H1 (cell line): Measurements from ENCODE around the gene TWIST2. TPM values are rescaled to one million over a fixed set of nuclear protein-coding genes. Genes with fewer than 3 reads are reported as not detected.

Experiments
- CTCF ChIA-PET: fragments of 300-600 bp; sonication (Branson Sonifier 250); formaldehyde crosslinking; loops from one replicate; lab custom pipeline; 2021; ENCODE audit not compliant: partially characterized antibody; lab: Charles Lee
- POLR2A ChIA-PET: fragments of 300-600 bp; sonication (Branson Sonifier 250); formaldehyde crosslinking; loops from one replicate; lab custom pipeline; 2021; ENCODE audit warnings: inconsistent platforms; ENCODE audit not compliant: partially characterized antibody; lab: Charles Lee
- DNase-seq, 2 experiments: peaks; one replicate each; pipeline versions ENCODE4 v3.0.0 to v3.0.0-alpha.2; 2010 to 2022; ENCODE audit warnings: low spot score in 2 of 2, low read depth in 1 of 2, mixed read lengths in 1 of 2
- FAIRE-seq: peaks from 2 replicates; lab custom pipeline; 2011; peaks lifted over from hg19 to GRCh38; lab: Jason Lieb, UNC
- H2AFZ ChIP-seq: 2 replicates; pipeline ENCODE4 v1.8.1; 2012; ENCODE audit warnings: low read length, inconsistent platforms
- H2AK5ac ChIP-seq: 2 replicates; pipeline ENCODE4 v1.6.1; 2013; ENCODE audit warnings: low read depth, low read length
- H2BK120ac ChIP-seq: replicated peaks from 2 replicates; pipeline ENCODE3; 2013; ENCODE audit warnings: low read depth, low read length, inconsistent platforms
- H2BK12ac ChIP-seq: 2 replicates; pipeline ENCODE4 v1.6.1; 2013; ENCODE audit warnings: low read depth, low read length
- H2BK15ac ChIP-seq: 2 replicates; pipeline ENCODE4 v1.6.1; 2013; ENCODE audit warnings: low read length
- H2BK20ac ChIP-seq: 2 replicates; pipeline ENCODE4 v1.6.1; 2013; ENCODE audit warnings: low read length
- H2BK5ac ChIP-seq: 2 replicates; pipeline ENCODE4 v1.6.1; 2013; ENCODE audit warnings: low read depth, low read length
- H3K14ac ChIP-seq: 2 replicates; pipeline ENCODE4 v1.6.1; 2013; ENCODE audit warnings: inconsistent platforms; ENCODE audit not compliant: insufficient read length
- H3K18ac ChIP-seq: 2 replicates; pipeline ENCODE4 v1.6.1; 2013; ENCODE audit warnings: low read length; ENCODE audit errors: extremely low read depth
- H3K23ac ChIP-seq: 2 replicates; pipeline ENCODE4 v1.6.1; 2013; ENCODE audit warnings: inconsistent platforms; ENCODE audit not compliant: insufficient read length
- H3K23me2 ChIP-seq: 2 replicates; pipeline ENCODE4 v1.6.1; 2013; ENCODE audit warnings: low read depth, low read length
- H3K27ac ChIP-seq: 2 replicates; pipeline ENCODE4 v1.6.1; 2011; ENCODE audit warnings: low read depth, low read length, inconsistent platforms
- H3K27me3 ChIP-seq, 4 experiments: replicated peaks in 1 of 4; 1 replicate in 1 of 4; 2 replicates in 3 of 4; pipeline versions ENCODE4 v1.6.1 to v1.8.1; 2011 to 2013; ENCODE audit warnings: low read length in 3 of 4, mild to moderate bottlenecking in 3 of 4, inconsistent platforms in 2 of 4, mixed read lengths in 2 of 4, moderate library complexity in 1 of 4; ENCODE audit not compliant: control insufficient read depth in 3 of 4, insufficient read depth in 3 of 4; ENCODE audit errors: extremely low read depth in 1 of 4
- H3K36me3 ChIP-seq, 4 experiments: 2 replicates each; pipeline versions ENCODE4 v1.6.1 to v1.8.1; 2011 to 2013; ENCODE audit warnings: mild to moderate bottlenecking in 4 of 4, low read length in 3 of 4, moderate library complexity in 2 of 4, control low read depth in 1 of 4, inconsistent platforms in 1 of 4; ENCODE audit not compliant: insufficient read depth in 4 of 4, control insufficient read depth in 2 of 4
- H3K4ac ChIP-seq: replicated peaks from 2 replicates; pipeline ENCODE3; 2013; ENCODE audit warnings: low read length, low read depth, mixed read lengths, inconsistent platforms; ENCODE audit not compliant: insufficient read length
- H3K4me1 ChIP-seq, 4 experiments: replicated peaks in 1 of 4; 1 replicate in 1 of 4; 2 replicates in 3 of 4; pipeline versions ENCODE4 v1.6.1 to v1.8.1; 2011 to 2013; ENCODE audit warnings: low read length in 3 of 4, inconsistent platforms in 2 of 4, mixed read lengths in 1 of 4; ENCODE audit not compliant: insufficient read depth in 4 of 4, control insufficient read depth in 3 of 4
- H3K4me2 ChIP-seq, 2 experiments: 2 replicates each; pipeline versions ENCODE4 v1.6.1 to v1.8.1; 2011 to 2013; ENCODE audit warnings: low read depth in 2 of 2, low read length in 2 of 2, control low read depth in 1 of 2, inconsistent platforms in 1 of 2, mild to moderate bottlenecking in 1 of 2; ENCODE audit not compliant: insufficient read depth in 1 of 2
- H3K4me3 ChIP-seq, 4 experiments: fragments of 200-600, 300-600 bp in 1 of 4; sonication (generic), shearing (Covaris generic), sonication (Bioruptor Twin) in 1 of 4; 2 replicates each; pipeline versions ENCODE4 v1.5.1 to v1.8.1; 2011 to 2016; ENCODE audit warnings: low read length in 4 of 4, low read depth in 3 of 4, control low read depth in 2 of 4, inconsistent platforms in 2 of 4, mild to moderate bottlenecking in 2 of 4, mixed read lengths in 1 of 4, moderate library complexity in 1 of 4; ENCODE audit not compliant: insufficient read depth in 2 of 4; ENCODE audit errors: extremely low read depth in 1 of 4
- H3K56ac ChIP-seq: replicated peaks from 2 replicates; pipeline ENCODE3; 2013; ENCODE audit warnings: low read depth, mild to moderate bottlenecking, mixed read lengths, low read length, inconsistent platforms; ENCODE audit not compliant: insufficient read length
- H3K79me1 ChIP-seq: 2 replicates; pipeline ENCODE4 v1.6.1; 2013; ENCODE audit warnings: low read depth, low read length, control low read depth
- H3K79me2 ChIP-seq, 2 experiments: 2 replicates each; pipeline versions ENCODE4 v1.6.1 to v1.8.1; 2012 to 2013; ENCODE audit warnings: low read length in 2 of 2, mild to moderate bottlenecking in 2 of 2, inconsistent platforms in 1 of 2; ENCODE audit not compliant: insufficient read depth in 2 of 2, control insufficient read depth in 1 of 2
- H3K9ac ChIP-seq, 4 experiments: replicated peaks in 1 of 4; 1 replicate in 1 of 4; 2 replicates in 3 of 4; pipeline versions ENCODE4 v1.6.1 to v1.8.1; 2011 to 2013; ENCODE audit warnings: low read depth in 3 of 4, low read length in 3 of 4, control low read depth in 2 of 4, mild to moderate bottlenecking in 2 of 4, moderate library complexity in 2 of 4, inconsistent platforms in 1 of 4; ENCODE audit errors: extremely low read depth in 1 of 4
- H3K9me3 ChIP-seq, 2 experiments: 2 replicates each; pipeline versions ENCODE4 v1.6.1 to v1.8.1; 2012 to 2013; ENCODE audit warnings: mild to moderate bottlenecking in 2 of 2, moderate library complexity in 2 of 2, control low read depth in 1 of 2, inconsistent platforms in 1 of 2, low read depth in 1 of 2, low read length in 1 of 2, mixed read lengths in 1 of 2; ENCODE audit not compliant: insufficient read depth in 2 of 2
- H4K20me1 ChIP-seq, 2 experiments: replicated peaks in 1 of 2; 2 replicates each; pipeline versions ENCODE3 to v1.8.1; 2011 to 2013; ENCODE audit warnings: inconsistent platforms in 2 of 2, low read length in 2 of 2, mild to moderate bottlenecking in 1 of 2; ENCODE audit not compliant: insufficient read depth in 2 of 2, control insufficient read depth in 1 of 2
- H4K5ac ChIP-seq: 2 replicates; pipeline ENCODE4 v1.6.1; 2013; ENCODE audit warnings: low read length, low read depth, mixed read lengths, inconsistent platforms; ENCODE audit not compliant: insufficient read length
- H4K8ac ChIP-seq: 2 replicates; pipeline ENCODE4 v1.8.0; 2013; ENCODE audit warnings: mild to moderate bottlenecking, moderate library complexity, low read length, inconsistent platforms; ENCODE audit not compliant: insufficient read depth; ENCODE audit errors: extremely low read depth
- H4K91ac ChIP-seq: replicated peaks from 2 replicates; pipeline ENCODE3; 2013; ENCODE audit warnings: low read length, mixed read lengths, inconsistent platforms; ENCODE audit not compliant: insufficient read length
- CBX5 ChIP-seq: fragments of 300-800, 300-1000 bp; sonication (generic); IDR thresholded peaks from 2 replicates; pipeline ENCODE4 v1.7.1; 2016; ENCODE audit warnings: antibody characterized with exemption, low read length, low read depth
- FOSL1 ChIP-seq: IDR thresholded peaks from 2 replicates; pipeline ENCODE4 v1.6.1; 2011; ENCODE audit warnings: mild to moderate bottlenecking, low read depth, low read length, moderate library complexity; ENCODE audit not compliant: insufficient read depth
- HDAC6 ChIP-seq: IDR thresholded peaks from one replicate; pipeline ENCODE4 v1.7.1; 2012; ENCODE audit warnings: low read depth, mild to moderate bottlenecking, inconsistent platforms, low read length, moderate library complexity
- NANOG ChIP-seq: IDR thresholded peaks from 2 replicates; pipeline ENCODE4 v1.6.1; 2011; ENCODE audit warnings: low read length, low read depth, mild to moderate bottlenecking, inconsistent platforms; ENCODE audit not compliant: insufficient read depth, poor library complexity, severe bottlenecking
- RBBP5 ChIP-seq: IDR thresholded peaks from 2 replicates; pipeline ENCODE4 v1.7.1; 2012; ENCODE audit warnings: low read depth, mild to moderate bottlenecking, inconsistent platforms, low read length, moderate library complexity, borderline replicate concordance
- RFX5 ChIP-seq: IDR thresholded peaks from 2 replicates; pipeline ENCODE4 v1.6.1; 2011; ENCODE audit warnings: low read depth, low read length, improper control_type of control experiment, borderline replicate concordance
- RNF2 ChIP-seq: fragments of 200-900, 300-1000 bp; sonication (generic); IDR thresholded peaks from 2 replicates; pipeline ENCODE4 v1.7.1; 2016; ENCODE audit warnings: borderline replicate concordance, low read depth, mild to moderate bottlenecking, antibody characterized with exemption, low read length; ENCODE audit not compliant: poor library complexity, severe bottlenecking; ENCODE audit errors: missing control alignments
- SIX5 ChIP-seq: IDR thresholded peaks from 2 replicates; pipeline ENCODE4 v1.6.1; 2011; ENCODE audit warnings: mild to moderate bottlenecking, low read depth, low read length
- SRF ChIP-seq: IDR thresholded peaks from 2 replicates; pipeline ENCODE4 v1.6.1; 2011; ENCODE audit warnings: mild to moderate bottlenecking, low read depth, low read length, moderate library complexity
- USF2 ChIP-seq: IDR thresholded peaks from 2 replicates; pipeline ENCODE4 v1.6.1; 2011; ENCODE audit warnings: low read length, improper control_type of control experiment
- ZNF274 ChIP-seq: IDR thresholded peaks from 2 replicates; pipeline ENCODE4 v1.7.0; 2012; ENCODE audit warnings: low read length, borderline replicate concordance; ENCODE audit errors: extremely low read depth
- WGBS, 2 experiments: shearing (Covaris generic) in 1 of 2; methylation state at CpG; one replicate each; pipeline versions ENCODE4 v1.1.6 to v1.1.7; 2013 to 2015; ENCODE audit warnings: low lambda C conversion rate in 2 of 2, mixed read lengths in 2 of 2, inconsistent platforms in 1 of 2, low coverage in 1 of 2, missing lambda C conversion rate in 1 of 2; ENCODE audit not compliant: insufficient replicate concordance in 2 of 2, insufficient coverage in 1 of 2, insufficient read length in 1 of 2; ENCODE audit errors: extremely low coverage in 1 of 2, missing lambda C conversion rate in 1 of 2; 5-methylcytosine and 5-hydroxymethylcytosine counted together
- polyA plus RNA-seq, 7 experiments: library from polyadenylated mRNA; depleted of rRNA in 3 of 7; stranded (reverse) in 5 of 7; unstranded in 2 of 7; fragments of >200 nt in 5 of 7; fragments of 200-250 nt in 2 of 7; gene quantifications; 1 replicate in 5 of 7; 2 replicates in 1 of 7; 4 replicates in 1 of 7; pipeline versions ENCODE4 v1.2.1 to v1.2.3, GENCODE V29; 2011 to 2013; ENCODE audit warnings: missing spikeins in 2 of 7, mixed read lengths in 2 of 7
- total RNA-seq: library from RNA; stranded (reverse); fragmentation: NEBNext Ultra II Directional; extraction: Animal tissue kit (Norgen Biotek cat#: 25700); gene quantifications from 2 replicates; pipeline ENCODE4 v1.2.1, GENCODE V29; 2021
- TF ChIP-seq, protein P1 (sequence below): IDR thresholded peaks from 2 replicates; pipeline ENCODE4 v1.6.1; 2012; ENCODE audit warnings: inconsistent platforms

TWIST2 gene
- total and polyA plus RNA-seq, 2 of the 8 experiments (the other 6 are each of a cell fraction or from before 2014, with no cell fraction given): 2.6 to 4.3 TPM

DNA sequence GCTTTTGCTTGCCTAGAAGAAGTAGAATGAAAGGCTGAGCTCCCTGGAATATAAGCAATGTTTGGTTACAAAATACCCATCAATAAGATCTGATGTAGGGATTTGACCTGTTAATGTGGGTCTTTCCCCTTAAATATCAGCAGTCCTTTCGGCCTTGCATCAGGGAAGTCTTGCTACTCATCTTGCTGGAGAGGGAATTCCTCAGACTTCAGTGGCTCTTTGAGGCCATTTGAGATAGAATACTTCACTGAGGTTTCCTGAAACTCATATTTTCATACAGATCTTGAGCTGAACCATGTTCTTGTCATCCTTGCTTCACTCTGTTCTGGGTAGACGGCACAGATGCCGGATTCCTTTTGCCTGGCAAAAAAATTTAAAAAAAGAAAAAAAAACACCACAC, 3.9 kb downstream of the TWIST2 start:
- H3K79me2 ChIP-seq: no peaks in the 10 kb centered on the region
- no peak overlapping the region for H3K56ac ChIP-seq
- H3K23ac ChIP-seq: no peak overlapping the region
- no peak overlapping the region for H4K8ac ChIP-seq
- H4K20me1 ChIP-seq: no peaks in the 10 kb centered on the region
- no peaks in the 10 kb centered on the region for H3K23me2 ChIP-seq
- no peak overlapping the region for H3K4me3 ChIP-seq
- no peak overlapping the region for H2BK12ac ChIP-seq
- H3K79me1 ChIP-seq: no peaks in the 10 kb centered on the region
- POLR2A ChIA-PET: no interaction called here
- H2AFZ ChIP-seq: no peak overlapping the region
- H3K9me3 ChIP-seq: no peaks in the 10 kb centered on the region
- no peak overlapping the region for H4K91ac ChIP-seq
- H2AK5ac ChIP-seq: no peak overlapping the region
- no peak overlapping the region for H3K27ac ChIP-seq
- CTCF ChIA-PET: no interaction called here
- no peak overlapping the region for H3K18ac ChIP-seq
- no peak overlapping the region for H2BK120ac ChIP-seq
- no peak overlapping the region for H2BK5ac ChIP-seq
- H4K5ac ChIP-seq: no peak overlapping the region
- H3K4me2 ChIP-seq: no peak overlapping the region
- peaks cover 23 to 54% (median 41%) of the 10 kb centered on the region in 4 experiments for H3K27me3 ChIP-seq
- no peak for FAIRE-seq
- H2BK20ac ChIP-seq: no peak overlapping the region
- H3K36me3 ChIP-seq: no peaks in the 10 kb centered on the region
- H3K4me1 ChIP-seq: peaks cover 0 to 16% (median 6%) of the 10 kb centered on the region in 4 experiments; a peak in 6 of 7 replicates
- WGBS, 2 experiments: 88% methylated on average over 3 of the region's 3 CpGs; no CpG with 5 or more reads in 1 of the 2 experiments
- no peak overlapping the region for H3K14ac ChIP-seq
- H3K9ac ChIP-seq: no peak overlapping the region
- DNase-seq: no peak
- no peak overlapping the region for H3K4ac ChIP-seq
- no peak overlapping the region for H2BK15ac ChIP-seq
- TF ChIP-seq SRF: no peak
- TF ChIP-seq SIX5: no peak
- TF ChIP-seq, protein P1, sequence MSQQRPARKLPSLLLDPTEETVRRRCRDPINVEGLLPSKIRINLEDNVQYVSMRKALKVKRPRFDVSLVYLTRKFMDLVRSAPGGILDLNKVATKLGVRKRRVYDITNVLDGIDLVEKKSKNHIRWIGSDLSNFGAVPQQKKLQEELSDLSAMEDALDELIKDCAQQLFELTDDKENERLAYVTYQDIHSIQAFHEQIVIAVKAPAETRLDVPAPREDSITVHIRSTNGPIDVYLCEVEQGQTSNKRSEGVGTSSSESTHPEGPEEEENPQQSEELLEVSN: no peak
- no peak for TF ChIP-seq RNF2
- no peak for TF ChIP-seq HDAC6
- no peak for TF ChIP-seq NANOG
- no peak for TF ChIP-seq FOSL1
- TF ChIP-seq ZNF274: no peak
- TF ChIP-seq CBX5: no peak
- TF ChIP-seq RFX5: no peak
- TF ChIP-seq RBBP5: no peak
- no peak for TF ChIP-seq USF2
